SIG-M5 (cell line): ENCODE data around the gene PDPN.
"Not testable (repeated sequence)": the region's sequence is repeated elsewhere in the genome, so short reads cannot be mapped to it uniquely, and the experiment has no call there.

Experiments
- DNase-seq: peaks from one replicate; lab custom pipeline; 2025; lab: John Stamatoyannopoulos, UW

The PDPN gene

GRCh38 chr1:13583595-13583965, at the start of gene PDPN:
PDPN (plus strand) TSS chr1:13583832; CDS start chr1:13584034, 202 bp downstream.
- DNase-seq = no peak

- DNase-seq = no peak
These were observed 48.4 kb upstream of the PDPN start for GRCh38 chr1:13535227-13535626.

- no peak for DNase-seq
These were observed 47.1 kb upstream of the PDPN start for GRCh38 chr1:13536571-13536970.

GRCh38 chr1:13538832-13539231, 44.8 kb upstream of the PDPN start:
- DNase-seq = no peak

- DNase-seq = no peak
These were observed 43.9 kb upstream of the PDPN start for GRCh38 chr1:13539683-13540082.

- DNase-seq = no peak
These were observed 42.8 kb upstream of the PDPN start for GRCh38 chr1:13540866-13541265.

- DNase-seq = no peak
These were observed 42.0 kb upstream of the PDPN start for GRCh38 chr1:13541435-13542215.

- no peak for DNase-seq
These were observed 40.0 kb upstream of the PDPN start for GRCh38 chr1:13543451-13544220.

- no peak for DNase-seq
These were observed 39.4 kb upstream of the PDPN start for GRCh38 chr1:13544221-13544556.

GRCh38 chr1:13546791-13547190, 36.8 kb upstream of the PDPN start:
- no peak for DNase-seq

- no peak for DNase-seq
These were observed 35.4 kb upstream of the PDPN start for GRCh38 chr1:13548281-13548680.

- no peak for DNase-seq
These were observed 34.6 kb upstream of the PDPN start for GRCh38 chr1:13549021-13549420.

GRCh38 chr1:13549521-13549920, 34.1 kb upstream of the PDPN start:
- no peak for DNase-seq

- DNase-seq = no peak
These were observed 33.0 kb upstream of the PDPN start for GRCh38 chr1:13550663-13551062.

GRCh38 chr1:13554798-13555197, 28.8 kb upstream of the PDPN start:
- no peak for DNase-seq

- no peak for DNase-seq
These were observed 27.3 kb upstream of the PDPN start for GRCh38 chr1:13556224-13556764.

GRCh38 chr1:13560541-13560940, 23.1 kb upstream of the PDPN start:
- no peak for DNase-seq

GRCh38 chr1:13562981-13563380, 20.7 kb upstream of the PDPN start:
- DNase-seq = not testable (repeated sequence)

- DNase-seq = no peak
These were observed 19.6 kb upstream of the PDPN start for GRCh38 chr1:13564073-13564472.

- DNase-seq = not testable (repeated sequence)
These were observed 13.2 kb upstream of the PDPN start for GRCh38 chr1:13570435-13570834.

- DNase-seq = no peak
These were observed 12.7 kb upstream of the PDPN start for GRCh38 chr1:13570924-13571323.

GRCh38 chr1:13573586-13573985, 10.0 kb upstream of the PDPN start:
- no peak for DNase-seq

- DNase-seq = no peak
These were observed 6.7 kb upstream of the PDPN start for GRCh38 chr1:13576926-13577325.
